Cardiac muscle cell (in vitro differentiated cells and primary cell): Measurements from ENCODE around the gene DHRS2. TPM values are rescaled to one million over a fixed set of nuclear protein-coding genes. Genes with fewer than 3 reads are reported as not detected.
"Not testable (repeated sequence)": the region's sequence is repeated elsewhere in the genome, so short reads cannot be mapped to it uniquely, and the experiment has no call there.

Source experiments
- DNase-seq, 2 donors: peaks; one replicate each; pipeline versions ENCODE4 v3.0.0 to v3.0.0-alpha.2; 2010 to 2017; ENCODE audit warnings: low read depth in 1 of 2, low spot score in 1 of 2
- H3K27ac ChIP-seq: fragments of 200-600 bp; sonication (generic); 2 replicates; pipeline ENCODE4 v1.5.1; 2016
- H3K27me3 ChIP-seq: fragments of 200-600 bp; sonication (generic); 2 replicates; pipeline ENCODE4 v1.6.0; 2016; ENCODE audit warnings: control low read depth
- H3K36me3 ChIP-seq: fragments of 200-600 bp; sonication (generic); 2 replicates; pipeline ENCODE4 v1.5.1; 2016; ENCODE audit warnings: control low read depth
- H3K4me1 ChIP-seq: fragments of 200-600 bp; sonication (generic); 2 replicates; pipeline ENCODE4 v1.8.1; 2017; ENCODE audit warnings: low read depth, mild to moderate bottlenecking, mixed run types
- H3K4me3 ChIP-seq: fragments of 200-600 bp; sonication (generic); 2 replicates; pipeline ENCODE4 v1.5.1; 2016; ENCODE audit warnings: mild to moderate bottlenecking
- H3K9me3 ChIP-seq: fragments of 200-600 bp; sonication (generic); 2 replicates; pipeline ENCODE4 v1.5.1; 2017; ENCODE audit warnings: low read depth, mild to moderate bottlenecking, control low read depth
- polyA plus RNA-seq: library from polyadenylated mRNA; unstranded; fragments of >200 nt; fragmentation: Nextera tagmentation; extraction: Ambion mirVana; gene quantifications from 2 replicates; pipeline ENCODE4 v1.2.1, GENCODE V29; 2016
- total RNA-seq: library from RNA; depleted of rRNA; stranded (reverse); fragments of >200 nt; gene quantifications from 2 replicates; pipeline ENCODE4 v1.2.3, GENCODE V29; 2016
- TF ChIP-seq, protein P1 (sequence below): IDR thresholded peaks from 2 replicates; pipeline ENCODE4 v1.5.1; 2012; ENCODE audit warnings: low read depth, mild to moderate bottlenecking, low read length

DHRS2 gene, protein sequence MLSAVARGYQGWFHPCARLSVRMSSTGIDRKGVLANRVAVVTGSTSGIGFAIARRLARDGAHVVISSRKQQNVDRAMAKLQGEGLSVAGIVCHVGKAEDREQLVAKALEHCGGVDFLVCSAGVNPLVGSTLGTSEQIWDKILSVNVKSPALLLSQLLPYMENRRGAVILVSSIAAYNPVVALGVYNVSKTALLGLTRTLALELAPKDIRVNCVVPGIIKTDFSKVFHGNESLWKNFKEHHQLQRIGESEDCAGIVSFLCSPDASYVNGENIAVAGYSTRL
- total RNA-seq (1.0 TPM in 1 of 2 replicates, not detected in the other), polyA plus RNA-seq (0.97 and 1.0 TPM in 2 replicates)

DNA sequence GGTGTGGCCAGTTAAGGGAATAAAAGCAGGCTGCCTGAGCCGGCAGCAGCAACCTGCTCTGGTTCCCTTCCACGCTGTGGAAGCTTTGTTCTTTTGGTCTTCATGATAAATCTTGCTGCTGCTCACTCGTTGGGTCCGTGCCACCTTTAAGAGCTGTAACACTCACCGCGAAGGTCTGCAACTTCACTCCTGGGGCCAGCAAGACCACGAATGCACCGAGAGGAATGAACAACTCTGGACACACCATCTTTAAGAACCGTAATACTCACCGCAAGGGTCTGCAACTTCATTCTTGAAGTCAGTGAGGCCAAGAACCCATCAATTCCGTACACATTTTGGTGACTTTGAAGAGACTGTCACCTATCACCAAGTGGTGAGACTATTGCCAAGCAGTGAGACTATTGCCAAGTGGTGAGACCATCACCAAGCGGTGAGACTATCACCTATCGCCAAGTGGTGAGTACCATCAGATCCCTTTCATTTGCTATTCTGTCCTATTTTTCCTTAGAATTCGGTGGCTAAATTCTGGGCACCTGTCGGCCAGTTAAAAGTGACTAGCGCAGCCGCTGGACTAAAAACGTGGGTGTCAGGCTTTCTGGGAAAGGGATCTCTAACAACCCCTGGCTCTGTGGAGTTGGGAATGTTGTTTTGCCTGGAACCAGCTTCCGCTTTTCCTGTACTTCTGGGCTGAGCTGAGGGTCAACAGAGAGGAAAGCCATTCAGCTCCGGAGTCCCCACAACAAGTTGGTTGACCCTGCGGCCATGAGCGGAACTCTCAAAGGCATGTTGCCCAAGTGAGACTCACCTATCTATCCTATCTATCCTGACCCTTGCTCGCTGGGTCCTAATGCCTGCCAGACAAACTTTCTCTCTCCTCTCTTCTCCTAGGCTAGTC, at the start of gene DHRS2:
TSS of gene DHRS2 (plus strand) at position 48 of the 895 bp plus-strand sequence. CDS start 2,501 bp downstream, outside the sequence.
- no peaks in the 10 kb centered on the region for H3K36me3 ChIP-seq
- no peak within 1 kb of the TSS for H3K27ac ChIP-seq
- H3K4me1 ChIP-seq: peaks cover 6% of the 10 kb centered on the region
- TF ChIP-seq, protein P1, sequence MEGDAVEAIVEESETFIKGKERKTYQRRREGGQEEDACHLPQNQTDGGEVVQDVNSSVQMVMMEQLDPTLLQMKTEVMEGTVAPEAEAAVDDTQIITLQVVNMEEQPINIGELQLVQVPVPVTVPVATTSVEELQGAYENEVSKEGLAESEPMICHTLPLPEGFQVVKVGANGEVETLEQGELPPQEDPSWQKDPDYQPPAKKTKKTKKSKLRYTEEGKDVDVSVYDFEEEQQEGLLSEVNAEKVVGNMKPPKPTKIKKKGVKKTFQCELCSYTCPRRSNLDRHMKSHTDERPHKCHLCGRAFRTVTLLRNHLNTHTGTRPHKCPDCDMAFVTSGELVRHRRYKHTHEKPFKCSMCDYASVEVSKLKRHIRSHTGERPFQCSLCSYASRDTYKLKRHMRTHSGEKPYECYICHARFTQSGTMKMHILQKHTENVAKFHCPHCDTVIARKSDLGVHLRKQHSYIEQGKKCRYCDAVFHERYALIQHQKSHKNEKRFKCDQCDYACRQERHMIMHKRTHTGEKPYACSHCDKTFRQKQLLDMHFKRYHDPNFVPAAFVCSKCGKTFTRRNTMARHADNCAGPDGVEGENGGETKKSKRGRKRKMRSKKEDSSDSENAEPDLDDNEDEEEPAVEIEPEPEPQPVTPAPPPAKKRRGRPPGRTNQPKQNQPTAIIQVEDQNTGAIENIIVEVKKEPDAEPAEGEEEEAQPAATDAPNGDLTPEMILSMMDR: no peak
- H3K4me3 ChIP-seq: no peak within 1 kb of the TSS
- H3K9me3 ChIP-seq: no peaks in the 10 kb centered on the region
- no peak for DNase-seq
- H3K27me3 ChIP-seq: no peaks in the 10 kb centered on the region

DNA sequence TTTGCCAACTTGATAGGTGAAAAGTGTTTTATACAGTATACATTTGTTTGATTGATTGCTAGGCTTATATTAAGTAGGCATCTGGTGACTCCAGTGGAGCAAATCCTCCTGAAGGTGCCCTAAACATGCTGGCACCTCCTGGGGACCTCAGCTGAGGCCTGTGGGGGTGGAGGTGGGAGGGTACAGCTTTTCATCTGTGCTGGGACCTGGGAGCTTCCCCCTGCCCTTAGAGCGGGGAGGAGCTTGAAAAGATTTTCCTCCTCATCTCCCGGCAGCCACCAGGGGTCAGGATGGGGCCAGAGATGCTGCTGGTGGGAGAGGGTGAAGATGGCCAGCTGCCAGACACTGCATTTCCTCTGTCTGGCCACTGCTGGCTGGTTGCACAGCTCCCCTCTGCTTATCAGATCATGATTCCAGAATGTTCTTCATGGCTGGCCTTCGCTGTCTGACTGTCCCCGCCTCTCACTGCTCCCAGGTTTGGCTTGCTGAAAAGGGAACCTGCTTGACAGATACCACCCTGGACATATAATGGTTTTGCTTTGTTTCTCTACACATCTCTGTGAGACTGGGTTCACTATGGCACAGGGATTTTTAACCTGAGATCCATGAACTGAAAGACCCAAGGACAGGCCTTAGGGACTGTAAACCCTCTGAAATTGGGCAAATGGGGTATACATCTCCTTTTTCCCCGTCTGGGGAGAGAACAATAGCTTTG, 47.1 kb upstream of the DHRS2 start:
- TF ChIP-seq, protein P1: peak; percentile 82
- H3K4me1 ChIP-seq: peaks cover 3% of the 10 kb centered on the region
- H3K36me3 ChIP-seq: no peaks in the 10 kb centered on the region
- no peaks in the 10 kb centered on the region for H3K27me3 ChIP-seq
- no peak overlapping the region for H3K4me3 ChIP-seq
- peak; percentile 92 to 93 for DNase-seq
- no peaks in the 10 kb centered on the region for H3K9me3 ChIP-seq
- no peak overlapping the region for H3K27ac ChIP-seq

DNA sequence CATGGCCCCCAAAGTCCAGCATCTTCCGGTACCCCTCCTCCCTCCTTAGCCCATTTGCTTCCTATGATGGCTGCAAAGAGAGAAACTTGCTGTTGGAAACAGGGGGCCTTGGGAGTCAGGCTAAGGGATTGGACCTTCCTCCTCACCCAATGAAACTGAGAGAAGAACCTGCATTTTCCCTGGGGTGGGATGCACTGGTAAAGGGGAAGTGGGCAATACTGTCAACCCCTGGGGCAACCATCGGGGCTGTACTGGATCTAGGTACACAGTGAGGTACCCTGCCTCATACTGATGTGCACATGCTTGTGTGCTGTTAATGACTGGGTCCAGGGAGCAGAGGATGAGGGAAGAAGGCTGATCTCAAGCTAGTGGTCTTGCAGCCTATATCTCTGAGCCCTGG, 46.6 kb upstream of the DHRS2 start:
- DNase-seq: no peak
- Histone ChIP-seq H3K27me3 (no peaks in the 10 kb centered on the region), H3K27ac (no peak overlapping the region), H3K4me1 (peaks cover 3% of the 10 kb centered on the region), H3K36me3 (no peaks in the 10 kb centered on the region), H3K4me3 (no peak overlapping the region), H3K9me3 (no peaks in the 10 kb centered on the region)
- TF ChIP-seq, protein P1: no peak

DNA sequence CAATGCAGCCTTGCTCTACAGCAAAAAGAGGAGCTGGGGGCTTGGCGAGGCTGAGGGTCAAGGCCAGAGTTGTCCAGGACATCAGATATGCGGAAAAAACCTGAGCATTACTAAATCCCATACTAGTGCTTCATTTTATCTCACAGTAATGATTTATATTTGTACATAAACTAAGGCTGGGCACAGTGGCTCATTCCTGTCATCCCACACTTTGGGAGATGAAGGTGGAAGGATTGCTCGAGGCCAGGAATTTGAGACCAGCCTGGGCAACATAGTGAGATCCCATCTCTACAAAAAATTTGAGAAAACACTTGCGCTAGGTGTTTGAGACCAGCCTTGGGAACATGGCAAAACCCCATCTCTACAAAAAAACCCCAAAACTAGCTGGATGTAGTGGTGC, 46.0 kb upstream of the DHRS2 start:
- H3K4me1 ChIP-seq: peaks cover 3% of the 10 kb centered on the region
- DNase-seq: no peak
- H3K27ac ChIP-seq: no peak overlapping the region
- TF ChIP-seq, protein P1: no peak
- H3K36me3 ChIP-seq: no peaks in the 10 kb centered on the region
- no peak overlapping the region for H3K4me3 ChIP-seq
- no peaks in the 10 kb centered on the region for H3K9me3 ChIP-seq
- H3K27me3 ChIP-seq: no peaks in the 10 kb centered on the region

DNA sequence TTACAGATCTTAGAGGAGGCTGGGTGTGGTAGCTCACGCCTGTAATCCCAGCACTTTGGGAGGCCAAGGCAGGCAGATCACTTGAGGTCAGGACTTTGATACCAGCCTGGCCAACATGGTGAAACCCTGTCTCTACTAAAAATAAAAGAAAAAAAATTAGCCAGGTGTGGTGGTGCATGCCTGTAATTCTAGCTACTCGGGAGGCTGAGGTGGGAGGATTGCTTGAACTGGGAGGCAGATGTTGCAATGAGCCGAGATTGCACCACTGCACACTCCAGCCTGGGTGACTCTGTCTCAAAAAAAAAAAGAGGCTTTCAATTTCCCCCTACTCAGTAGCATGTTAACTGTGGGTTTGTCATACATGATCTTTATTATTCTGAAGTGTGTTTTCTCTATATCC, 42.0 kb upstream of the DHRS2 start:
- not testable (repeated sequence) for H3K36me3 ChIP-seq, H3K4me1 ChIP-seq, H3K9me3 ChIP-seq, H3K27ac ChIP-seq, H3K27me3 ChIP-seq, DNase-seq, H3K4me3 ChIP-seq
